ENCODE data around the gene KBTBD6.
"Not testable (repeated sequence)": the region's sequence is repeated elsewhere in the genome, so short reads cannot be mapped to it uniquely, and the experiment has no call there.

KBTBD6 gene

DNA sequence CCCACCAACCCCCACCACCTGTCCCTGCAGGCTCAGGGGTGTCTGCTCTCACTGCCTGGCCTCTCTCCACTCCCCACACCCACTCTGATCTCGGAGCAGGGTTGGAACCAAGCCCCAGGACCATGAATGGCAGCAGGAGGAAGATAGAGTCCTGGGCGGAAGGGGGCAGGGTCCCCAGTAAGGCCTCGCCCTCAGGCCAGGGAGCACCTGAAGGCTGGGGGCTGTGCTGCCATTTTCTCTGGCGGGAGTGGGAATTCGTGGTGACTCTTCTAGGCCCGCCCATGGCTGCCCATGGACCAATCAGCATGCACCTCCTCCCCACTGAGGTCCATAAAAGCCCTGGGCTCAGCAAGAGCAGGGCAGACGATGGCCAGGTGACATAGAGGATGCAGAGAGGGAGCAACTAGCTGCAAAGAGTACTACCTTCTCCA, 25.0 kb downstream of the KBTBD6 start:
- FAIRE-seq, result no peak
- TF ChIP-seq POLR2A (IDR thresholded peaks at IDR 0.05; ENCODE audit: low read depth, low read length) (no peak), PAX5 (IDR thresholded peaks at IDR 0.05; ENCODE audit: insufficient read depth, low read length, severe bottlenecking) (no peak), SPI1 (IDR thresholded peaks at IDR 0.05; ENCODE audit: low read depth, low read length) (no peak), TAF1 (IDR thresholded peaks at IDR 0.05; ENCODE audit: low read depth, low read length) (no peak), POLR2AphosphoS5 (IDR thresholded peaks at IDR 0.05; ENCODE audit: low read depth, low read length) (no peak), POU2F2 (IDR thresholded peaks at IDR 0.05; ENCODE audit: low read depth, low read length) (no peak)
- DNase-seq (ENCODE audit: insufficient read length, low spot score), result no peak

DNA sequence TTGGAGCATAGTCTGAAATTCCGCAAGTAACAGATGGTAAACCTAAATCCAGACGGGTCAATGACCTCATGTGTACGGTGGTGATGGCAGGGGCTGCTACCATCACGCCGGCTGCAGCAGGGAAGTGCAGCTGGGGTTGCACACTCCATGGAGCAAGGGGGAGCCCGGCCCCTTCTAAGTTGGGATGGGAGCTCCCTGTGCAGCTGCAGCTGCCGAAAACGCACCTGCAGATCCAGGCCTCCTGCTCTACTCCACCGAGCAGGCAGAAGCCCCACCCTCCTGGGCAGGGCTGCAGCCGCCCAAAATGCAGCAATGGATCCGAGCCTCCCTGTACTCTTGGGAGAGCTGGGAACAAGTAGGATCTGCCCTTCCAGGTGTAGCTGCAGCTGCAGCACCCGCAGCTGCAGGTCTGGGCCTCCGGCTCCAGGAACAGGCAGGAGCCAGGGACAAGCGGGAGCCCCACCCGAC, 25.5 kb downstream of the KBTBD6 start:
- no peak for TF ChIP-seq POU2F2 (IDR thresholded peaks at IDR 0.05; ENCODE audit: low read depth, low read length)
- TF ChIP-seq PAX5 (IDR thresholded peaks at IDR 0.05; ENCODE audit: insufficient read depth, low read length, severe bottlenecking), result no peak
- TF ChIP-seq SPI1 (IDR thresholded peaks at IDR 0.05; ENCODE audit: low read depth, low read length), result no peak
- TF ChIP-seq POLR2AphosphoS5 (IDR thresholded peaks at IDR 0.05; ENCODE audit: low read depth, low read length), result no peak
- TF ChIP-seq POLR2A (IDR thresholded peaks at IDR 0.05; ENCODE audit: low read depth, low read length), result no peak
- TF ChIP-seq TAF1 (IDR thresholded peaks at IDR 0.05; ENCODE audit: low read depth, low read length), result no peak
- DNase-seq (ENCODE audit: insufficient read length, low spot score) (no peak), FAIRE-seq (no peak)

DNA sequence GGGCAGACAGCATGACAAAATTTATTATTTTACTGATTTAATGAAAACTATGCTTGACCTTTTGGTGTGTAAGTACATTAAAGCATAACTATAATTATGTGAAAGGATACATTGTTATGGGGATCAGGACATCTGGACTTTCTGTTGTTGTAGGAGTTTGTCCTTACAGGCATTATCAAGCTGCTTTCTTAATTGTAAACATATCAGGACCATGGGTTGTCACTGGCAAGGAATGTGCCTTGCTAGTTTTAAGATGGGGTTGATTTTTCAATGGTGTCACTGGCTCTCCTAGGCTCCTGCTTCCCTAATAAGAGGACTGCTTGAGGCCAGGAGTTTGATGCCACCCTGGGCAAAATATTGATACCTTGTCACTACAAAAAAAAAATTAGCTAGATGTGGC, 32.6 kb downstream of the KBTBD6 start:
- FAIRE-seq (no peak), DNase-seq (ENCODE audit: insufficient read length, low spot score) (no peak)
- no peak for TF ChIP-seq POU2F2 (IDR thresholded peaks at IDR 0.05; ENCODE audit: low read depth, low read length)
- TF ChIP-seq SPI1 (IDR thresholded peaks at IDR 0.05; ENCODE audit: low read depth, low read length), result no peak
- no peak for TF ChIP-seq PAX5 (IDR thresholded peaks at IDR 0.05; ENCODE audit: insufficient read depth, low read length, severe bottlenecking)
- no peak for TF ChIP-seq POLR2AphosphoS5 (IDR thresholded peaks at IDR 0.05; ENCODE audit: low read depth, low read length)
- no peak for TF ChIP-seq POLR2A (IDR thresholded peaks at IDR 0.05; ENCODE audit: low read depth, low read length)
- TF ChIP-seq TAF1 (IDR thresholded peaks at IDR 0.05; ENCODE audit: low read depth, low read length), result no peak

DNA sequence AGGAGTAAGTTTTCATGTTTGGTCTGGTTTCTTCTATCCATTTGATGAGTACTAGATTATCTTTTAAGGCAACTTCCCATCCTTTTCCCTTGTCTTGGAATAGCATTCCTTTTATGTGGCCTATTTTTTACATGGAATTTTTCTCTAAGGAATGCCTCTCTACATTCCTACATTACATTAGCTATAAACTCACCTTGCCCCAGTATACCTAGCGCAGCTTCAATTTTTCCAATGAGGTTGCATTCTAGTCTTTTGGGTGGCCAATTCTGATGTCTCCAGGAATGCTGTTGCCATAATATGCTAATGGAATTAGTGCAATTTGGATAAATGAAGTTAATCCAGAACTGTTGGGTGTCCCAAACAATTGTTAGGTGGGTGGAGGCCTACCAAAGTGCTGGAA, 33.8 kb downstream of the KBTBD6 start:
- TF ChIP-seq POLR2A (IDR thresholded peaks at IDR 0.05; ENCODE audit: low read depth, low read length) (no peak), POLR2AphosphoS5 (IDR thresholded peaks at IDR 0.05; ENCODE audit: low read depth, low read length) (no peak), PAX5 (IDR thresholded peaks at IDR 0.05; ENCODE audit: insufficient read depth, low read length, severe bottlenecking) (no peak), SPI1 (IDR thresholded peaks at IDR 0.05; ENCODE audit: low read depth, low read length) (no peak), POU2F2 (IDR thresholded peaks at IDR 0.05; ENCODE audit: low read depth, low read length) (no peak), TAF1 (IDR thresholded peaks at IDR 0.05; ENCODE audit: low read depth, low read length) (no peak)
- DNase-seq (ENCODE audit: insufficient read length, low spot score) (no peak), FAIRE-seq (no peak)

DNA sequence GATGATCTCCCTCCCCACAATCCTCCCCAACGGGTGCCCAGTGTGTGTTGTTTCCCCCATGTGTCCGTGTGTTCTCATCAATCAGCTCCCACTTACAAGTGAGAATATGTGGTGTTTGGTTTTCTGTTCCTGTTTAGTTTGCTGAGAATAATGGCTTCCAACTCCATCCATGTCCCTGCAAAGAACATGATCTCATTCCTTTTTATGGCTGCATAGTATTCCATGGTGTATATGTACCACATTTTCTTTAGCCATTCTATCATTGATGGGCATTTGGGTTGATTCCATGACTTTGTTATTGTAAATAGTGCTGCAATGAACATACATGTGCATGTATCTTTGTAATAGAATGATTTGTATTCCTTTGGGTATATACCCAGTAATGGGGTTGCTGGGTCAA, 36.9 kb downstream of the KBTBD6 start:
- peak; percentile 20 for FAIRE-seq
- DNase-seq (ENCODE audit: insufficient read length, low spot score), result not testable (repeated sequence)

DNA sequence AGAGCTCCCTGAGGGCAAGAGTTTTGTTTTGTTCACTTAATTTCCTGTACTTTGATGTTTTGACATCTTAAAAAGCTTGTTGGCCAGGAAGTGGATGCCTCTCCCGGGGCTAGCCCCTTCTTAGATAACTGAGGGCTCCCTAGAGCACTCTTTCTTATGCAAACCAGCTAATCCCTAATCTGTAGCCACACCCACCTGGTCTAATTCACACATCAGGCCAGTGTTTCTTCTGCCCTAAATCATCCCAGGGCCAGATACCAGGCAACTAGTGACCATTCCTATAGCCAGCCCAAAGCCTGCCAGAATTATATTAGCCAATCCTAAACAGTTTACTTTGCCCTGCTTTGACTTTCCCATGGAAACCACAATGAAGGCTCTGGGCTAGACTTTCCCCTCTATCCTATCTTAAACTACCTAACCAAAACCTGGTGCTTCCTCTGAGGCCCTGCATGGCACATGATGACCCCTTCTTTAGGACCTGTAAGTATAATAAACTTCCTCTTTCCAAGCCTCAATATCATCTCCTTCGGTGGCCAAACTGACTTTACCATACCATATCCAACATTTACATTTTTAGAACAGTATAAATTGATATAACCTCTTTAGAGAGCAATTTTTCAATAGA, 46.5 kb downstream of the KBTBD6 start:
- TF ChIP-seq TAF1 (IDR thresholded peaks at IDR 0.05; ENCODE audit: low read depth, low read length) (no peak), PAX5 (IDR thresholded peaks at IDR 0.05; ENCODE audit: insufficient read depth, low read length, severe bottlenecking) (no peak), POU2F2 (IDR thresholded peaks at IDR 0.05; ENCODE audit: low read depth, low read length) (no peak), POLR2AphosphoS5 (IDR thresholded peaks at IDR 0.05; ENCODE audit: low read depth, low read length) (no peak), POLR2A (IDR thresholded peaks at IDR 0.05; ENCODE audit: low read depth, low read length) (no peak), SPI1 (IDR thresholded peaks at IDR 0.05; ENCODE audit: low read depth, low read length) (no peak)
- FAIRE-seq (no peak), DNase-seq (ENCODE audit: insufficient read length, low spot score) (no peak)

DNA sequence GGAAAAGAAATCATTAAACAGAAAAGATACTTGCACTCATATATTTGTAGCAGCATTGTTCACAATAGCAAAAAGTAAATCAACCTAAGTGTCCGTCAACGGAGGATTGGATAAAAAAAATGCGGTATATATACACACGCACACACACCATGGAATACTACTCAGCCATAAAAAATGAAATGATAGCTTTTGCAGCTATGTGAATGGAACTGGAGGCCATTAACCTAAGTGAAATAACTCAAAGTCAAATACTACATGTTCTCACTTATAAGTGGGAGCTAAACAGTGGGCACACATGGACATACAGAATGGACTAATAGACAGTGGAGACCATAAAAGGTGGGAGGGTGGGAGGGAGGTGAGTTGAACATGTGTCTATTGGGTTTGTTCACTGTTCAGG, 52.9 kb downstream of the KBTBD6 start:
- no peak for TF ChIP-seq POU2F2 (IDR thresholded peaks at IDR 0.05; ENCODE audit: low read depth, low read length)
- no peak for TF ChIP-seq POLR2A (IDR thresholded peaks at IDR 0.05; ENCODE audit: low read depth, low read length)
- no peak for TF ChIP-seq POLR2AphosphoS5 (IDR thresholded peaks at IDR 0.05; ENCODE audit: low read depth, low read length)
- TF ChIP-seq SPI1 (IDR thresholded peaks at IDR 0.05; ENCODE audit: low read depth, low read length), result no peak
- TF ChIP-seq PAX5 (IDR thresholded peaks at IDR 0.05; ENCODE audit: insufficient read depth, low read length, severe bottlenecking), result no peak
- no peak for TF ChIP-seq TAF1 (IDR thresholded peaks at IDR 0.05; ENCODE audit: low read depth, low read length)
- FAIRE-seq, result no peak

More for the DNA sequence above, 52.9 kb downstream of the KBTBD6 start:
- DNase-seq (ENCODE audit: insufficient read length, low spot score), result no peak
